Spleen (tissue), 3 donors: ENCODE results near the gene VPS37D.

Experiments
- POLR2A ChIP-seq, 3 donors: fragments of 450-650 bp; IDR thresholded peaks; one replicate each; pipeline ENCODE4 v1.5.1; 2017; ENCODE audit warnings: antibody characterized with exemption in 3 of 3, mild to moderate bottlenecking in 1 of 3
- POLR2AphosphoS5 ChIP-seq, 3 donors: sonication (generic); formaldehyde crosslinking; IDR thresholded peaks; one replicate each; pipeline ENCODE4 v1.5.1; 2017; ENCODE audit warnings: antibody characterized with exemption in 3 of 3

GRCh38 chr7:73621168-73622063 is 46.2 kb upstream of the VPS37D start:
- TF ChIP-seq POLR2A (IDR thresholded peaks at IDR 0.05), result no peak
- no peak for TF ChIP-seq POLR2AphosphoS5 (IDR thresholded peaks at IDR 0.05)
